ENCODE results near the gene FEM1B.

Gene FEM1B

GRCh38 chr15:68286256-68286655 lies 8.7 kb downstream of the FEM1B start:
- DNase-seq = no peak

- no peak for DNase-seq
Observed at GRCh38 chr15:68289057-68289456, 11.5 kb downstream of the FEM1B start.

GRCh38 chr15:68289621-68290352 lies 12.2 kb downstream of the FEM1B start:
- DNase-seq = no peak

GRCh38 chr15:68290715-68291114 lies 13.2 kb downstream of the FEM1B start:
- no peak for DNase-seq

GRCh38 chr15:68292157-68292781 lies 14.7 kb downstream of the FEM1B start:
- DNase-seq = no peak

- no peak for DNase-seq
Observed at GRCh38 chr15:68292967-68293366, 15.4 kb downstream of the FEM1B start.

- no peak for DNase-seq
Observed at GRCh38 chr15:68295014-68295805, 17.7 kb downstream of the FEM1B start.

- DNase-seq = no peak
Observed at GRCh38 chr15:68298336-68298735, 20.8 kb downstream of the FEM1B start.

GRCh38 chr15:68298882-68299381 lies 21.4 kb downstream of the FEM1B start:
- no peak for DNase-seq

- DNase-seq = no peak
Observed at GRCh38 chr15:68299436-68299835, 21.9 kb downstream of the FEM1B start.

GRCh38 chr15:68300115-68300940 lies 22.8 kb downstream of the FEM1B start:
- DNase-seq = no peak

GRCh38 chr15:68301301-68301700 lies 23.8 kb downstream of the FEM1B start:
- DNase-seq = no peak

GRCh38 chr15:68302729-68303128 lies 25.2 kb downstream of the FEM1B start:
- DNase-seq = no peak

GRCh38 chr15:68303134-68303533 lies 25.6 kb downstream of the FEM1B start:
- no peak for DNase-seq

GRCh38 chr15:68303560-68304436 lies 26.3 kb downstream of the FEM1B start:
- DNase-seq = no peak

GRCh38 chr15:68304589-68305337 lies 27.2 kb downstream of the FEM1B start:
- DNase-seq = no peak

GRCh38 chr15:68305420-68305871 lies 27.9 kb downstream of the FEM1B start:
- no peak for DNase-seq

- no peak for DNase-seq
Observed at GRCh38 chr15:68307131-68307928, 29.8 kb downstream of the FEM1B start.

GRCh38 chr15:68309024-68309423 lies 31.5 kb downstream of the FEM1B start:
- no peak for DNase-seq

Measured in activated effector memory CD4-positive, alpha-beta T cell treated with Interleukin-2 at 50 U/mL for 16 hours (primary cell).